SK-N-SH (cell line): ENCODE data around the gene GOLGA3. TPM values are rescaled to one million over a fixed set of nuclear protein-coding genes. Genes with fewer than 3 reads are reported as not detected.

Experiments used
- CTCF ChIA-PET: fragments of 300-600, 350-600 bp; formaldehyde crosslinking; extraction: SDS; loops from one replicate; lab custom pipeline; 2021; lab: Yijun Ruan, JAX
- POLR2A ChIA-PET: fragments of 350-600 bp; sonication (Branson Sonifier 250); formaldehyde crosslinking; extraction: SDS; loops from one replicate; lab custom pipeline; 2020; ENCODE audit warnings: antibody characterized with exemption, inconsistent platforms; lab: Yijun Ruan, JAX
- DNase-seq: peaks from one replicate; pipeline ENCODE4 v3.0.0; 2012
- H2AFZ ChIP-seq: fragments of 200-600 bp; sonication (generic); 2 replicates; pipeline ENCODE4 v1.8.1; 2016; ENCODE audit warnings: antibody characterized with exemption, mild to moderate bottlenecking, low read depth
- H3F3A ChIP-seq: fragments of 200-600 bp; sonication (generic); replicated peaks from 2 replicates; pipeline ENCODE3; 2016; ENCODE audit warnings: antibody characterized with exemption, mild to moderate bottlenecking; ENCODE audit not compliant: insufficient read depth
- H3K27ac ChIP-seq, 2 experiments: fragments of 200-500 bp in 1 of 2; fragments of 200-600 bp in 1 of 2; sonication (Bioruptor generic) in 1 of 2; sonication (generic), shearing (Covaris generic) in 1 of 2; 2 replicates each; pipeline versions ENCODE4 v1.5.1 to v1.6.1; 2014 to 2016; ENCODE audit warnings: low read depth in 2 of 2, inconsistent platforms in 1 of 2, low read length in 1 of 2, mild to moderate bottlenecking in 1 of 2, mixed read lengths in 1 of 2
- H3K27me3 ChIP-seq: fragments of 200-600 bp; sonication (generic), shearing (Covaris generic); 2 replicates; pipeline ENCODE4 v1.6.1; 2016; ENCODE audit warnings: mixed run types; ENCODE audit not compliant: insufficient read depth
- H3K36me3 ChIP-seq, 2 experiments: fragments of 200-500 bp in 1 of 2; fragments of 200-600 bp in 1 of 2; sonication (Bioruptor generic) in 1 of 2; sonication (generic) in 1 of 2; replicated peaks in 1 of 2; 2 replicates each; pipeline versions ENCODE3 to v1.5.1; 2014 to 2016; ENCODE audit warnings: low read length in 1 of 2, mild to moderate bottlenecking in 1 of 2; ENCODE audit not compliant: insufficient read depth in 2 of 2, control insufficient read depth in 1 of 2
- H3K4me1 ChIP-seq, 2 experiments: fragments of 200-500 bp in 1 of 2; fragments of 200-600 bp in 1 of 2; sonication (Bioruptor generic) in 1 of 2; sonication (generic), shearing (Covaris generic) in 1 of 2; 2 replicates each; pipeline versions ENCODE4 v1.5.1 to v1.6.1; 2014 to 2016; ENCODE audit warnings: low read depth in 1 of 2, low read length in 1 of 2, mixed run types in 1 of 2; ENCODE audit not compliant: insufficient read depth in 2 of 2, control insufficient read depth in 1 of 2
- H3K4me2 ChIP-seq: fragments of 200-600 bp; sonication (generic), shearing (Covaris generic); 2 replicates; pipeline ENCODE4 v1.6.1; 2017; ENCODE audit warnings: mixed run types
- H3K4me3 ChIP-seq, 2 experiments: fragments of 200-500 bp in 1 of 2; fragments of 200-600 bp in 1 of 2; sonication (Bioruptor generic) in 1 of 2; sonication (generic), shearing (Covaris generic) in 1 of 2; 2 replicates each; pipeline versions ENCODE4 v1.5.1 to v1.8.1; 2014 to 2016; ENCODE audit warnings: low read depth in 2 of 2, inconsistent platforms in 1 of 2, low read length in 1 of 2, mild to moderate bottlenecking in 1 of 2, mixed read lengths in 1 of 2, moderate library complexity in 1 of 2
- H3K79me2 ChIP-seq: fragments of 200-600 bp; sonication (generic); 2 replicates; pipeline ENCODE4 v1.8.1; 2017; ENCODE audit warnings: mild to moderate bottlenecking; ENCODE audit not compliant: insufficient read depth
- H3K9ac ChIP-seq: fragments of 200-600 bp; sonication (generic); 2 replicates; pipeline ENCODE4 v1.6.1; 2017; ENCODE audit warnings: mixed run types
- H3K9me2 ChIP-seq: fragments of 200-600 bp; sonication (generic); 2 replicates; pipeline ENCODE4 v1.6.1; 2017; ENCODE audit warnings: mixed run types
- H3K9me3 ChIP-seq: fragments of 200-600 bp; sonication (generic); 2 replicates; pipeline ENCODE4 v1.6.1; 2017; ENCODE audit warnings: mixed run types, mild to moderate bottlenecking, moderate library complexity
- H4K20me1 ChIP-seq: fragments of 200-600 bp; sonication (generic); 2 replicates; pipeline ENCODE4 v1.6.1; 2017; ENCODE audit warnings: mild to moderate bottlenecking, mixed run types; ENCODE audit not compliant: insufficient read depth
- ELF1 ChIP-seq: IDR thresholded peaks from 2 replicates; pipeline ENCODE4 v1.4.0; 2012
- EZH2phosphoT487 ChIP-seq: fragments of 200-600 bp; sonication (generic); IDR thresholded peaks from 2 replicates; pipeline ENCODE4 v1.6.1; 2017; ENCODE audit warnings: low read depth, mixed run types, mild to moderate bottlenecking, antibody characterized with exemption, moderate library complexity, borderline replicate concordance
- FOXM1 ChIP-seq: IDR thresholded peaks from 2 replicates; pipeline ENCODE4 v1.4.0; 2012; ENCODE audit warnings: low read depth, mild to moderate bottlenecking
- JUND ChIP-seq: IDR thresholded peaks from 2 replicates; pipeline ENCODE4 v1.4.0; 2012
- MEF2A ChIP-seq: IDR thresholded peaks from 2 replicates; pipeline ENCODE4 v1.4.0; 2012; ENCODE audit warnings: low read depth, borderline replicate concordance
- MXI1 ChIP-seq: IDR thresholded peaks from 2 replicates; pipeline ENCODE4 v1.6.1; 2012; ENCODE audit warnings: mild to moderate bottlenecking, low read depth, low read length, improper control_type of control experiment
- NRF1 ChIP-seq: IDR thresholded peaks from 2 replicates; pipeline ENCODE4 v1.6.1; 2012; ENCODE audit warnings: low read depth, mild to moderate bottlenecking, low read length
- RAD21 ChIP-seq: IDR thresholded peaks from 2 replicates; pipeline ENCODE4 v1.6.1; 2012; ENCODE audit warnings: mild to moderate bottlenecking, low read length
- RCOR1 ChIP-seq: fragments of 150-350 bp; IDR thresholded peaks from 2 replicates; pipeline ENCODE4 v1.6.1; 2017; ENCODE audit warnings: antibody characterized with exemption, low read length
- RFX5 ChIP-seq: IDR thresholded peaks from 2 replicates; pipeline ENCODE4 v1.6.1; 2012; ENCODE audit warnings: mild to moderate bottlenecking, improper control_type of control experiment, low read length
- RXRA ChIP-seq: IDR thresholded peaks from 2 replicates; pipeline ENCODE4 v1.4.0; 2012; ENCODE audit warnings: low read depth, mild to moderate bottlenecking, borderline replicate concordance
- SIN3A ChIP-seq: IDR thresholded peaks from 2 replicates; pipeline ENCODE4 v1.6.1; 2012; ENCODE audit warnings: low read depth, mild to moderate bottlenecking, low read length, moderate library complexity, borderline replicate concordance
- SMC3 ChIP-seq: IDR thresholded peaks from 2 replicates; pipeline ENCODE4 v1.6.1; 2012; ENCODE audit warnings: low read depth, low read length, improper control_type of control experiment
- TEAD4 ChIP-seq: IDR thresholded peaks from 2 replicates; pipeline ENCODE4 v1.4.0; 2012; ENCODE audit warnings: mild to moderate bottlenecking, borderline replicate concordance; ENCODE audit not compliant: insufficient read depth
- YY1 ChIP-seq: IDR thresholded peaks from 2 replicates; pipeline ENCODE4 v1.4.0; 2012; ENCODE audit warnings: low read depth, mild to moderate bottlenecking
- WGBS: methylation state at CpG from one replicate; pipeline ENCODE4 v1.1.6; 2017; ENCODE audit warnings: low lambda C conversion rate; 5-methylcytosine and 5-hydroxymethylcytosine counted together
- polyA plus RNA-seq, 3 experiments: library from polyadenylated mRNA; depleted of rRNA; stranded (reverse); fragments of >200 nt; gene quantifications; 2 replicates each; pipeline ENCODE4 v1.2.3, GENCODE V29; 2012
- TF ChIP-seq, protein P1 (sequence below): IDR thresholded peaks from 2 replicates; pipeline ENCODE4 v1.4.0; 2012; ENCODE audit warnings: low read depth, borderline replicate concordance
- TF ChIP-seq, protein P2 (sequence below): fragments of 200-600 bp; sonication (generic); IDR thresholded peaks from 2 replicates; pipeline ENCODE4 v1.6.1; 2017; ENCODE audit warnings: antibody characterized with exemption, mild to moderate bottlenecking, moderate library complexity
- TF ChIP-seq, protein P3 (sequence below): fragments of 150-350 bp; IDR thresholded peaks from 2 replicates; pipeline ENCODE4 v1.6.1; 2016; ENCODE audit warnings: mild to moderate bottlenecking, low read depth, low read length
- TF ChIP-seq, protein P4 (sequence below): IDR thresholded peaks from 2 replicates; pipeline ENCODE4; 2012
- TF ChIP-seq, protein P5 (sequence below): IDR thresholded peaks from 2 replicates; pipeline ENCODE4 v1.6.1; 2012; ENCODE audit warnings: mild to moderate bottlenecking, low read depth, low read length, moderate library complexity

The GOLGA3 gene
- polyA plus RNA-seq, 1 of the 3 experiments (the other 2 are of a cell fraction) = 16.9 TPM

DNA sequence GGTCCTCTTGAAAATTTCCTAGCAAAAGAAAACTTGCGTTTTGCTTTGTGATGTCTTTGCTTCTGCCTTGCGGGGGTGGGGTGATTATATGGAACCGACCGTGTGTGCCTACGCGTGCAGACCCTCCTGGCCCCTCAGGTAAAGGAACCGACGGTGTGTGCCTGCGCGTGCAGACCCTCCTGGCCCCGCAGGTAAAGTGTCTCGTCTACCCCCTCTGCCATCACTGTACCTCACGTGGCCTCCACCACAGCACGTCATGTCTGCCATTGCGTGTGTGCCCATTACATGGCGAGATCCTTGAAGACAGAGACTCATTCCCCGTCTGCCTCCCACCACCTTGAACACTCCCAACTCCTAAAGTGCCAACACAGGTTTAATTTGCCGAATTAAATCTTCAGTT lies 3.6 kb downstream of the GOLGA3 start (continued):
- TF ChIP-seq, protein P1, sequence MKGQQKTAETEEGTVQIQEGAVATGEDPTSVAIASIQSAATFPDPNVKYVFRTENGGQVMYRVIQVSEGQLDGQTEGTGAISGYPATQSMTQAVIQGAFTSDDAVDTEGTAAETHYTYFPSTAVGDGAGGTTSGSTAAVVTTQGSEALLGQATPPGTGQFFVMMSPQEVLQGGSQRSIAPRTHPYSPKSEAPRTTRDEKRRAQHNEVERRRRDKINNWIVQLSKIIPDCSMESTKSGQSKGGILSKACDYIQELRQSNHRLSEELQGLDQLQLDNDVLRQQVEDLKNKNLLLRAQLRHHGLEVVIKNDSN = no peak
- TF ChIP-seq NRF1 = no peak
- no peak for TF ChIP-seq EZH2phosphoT487
- TF ChIP-seq FOXM1 = no peak
- TF ChIP-seq RFX5 = no peak
- TF ChIP-seq, protein P2, sequence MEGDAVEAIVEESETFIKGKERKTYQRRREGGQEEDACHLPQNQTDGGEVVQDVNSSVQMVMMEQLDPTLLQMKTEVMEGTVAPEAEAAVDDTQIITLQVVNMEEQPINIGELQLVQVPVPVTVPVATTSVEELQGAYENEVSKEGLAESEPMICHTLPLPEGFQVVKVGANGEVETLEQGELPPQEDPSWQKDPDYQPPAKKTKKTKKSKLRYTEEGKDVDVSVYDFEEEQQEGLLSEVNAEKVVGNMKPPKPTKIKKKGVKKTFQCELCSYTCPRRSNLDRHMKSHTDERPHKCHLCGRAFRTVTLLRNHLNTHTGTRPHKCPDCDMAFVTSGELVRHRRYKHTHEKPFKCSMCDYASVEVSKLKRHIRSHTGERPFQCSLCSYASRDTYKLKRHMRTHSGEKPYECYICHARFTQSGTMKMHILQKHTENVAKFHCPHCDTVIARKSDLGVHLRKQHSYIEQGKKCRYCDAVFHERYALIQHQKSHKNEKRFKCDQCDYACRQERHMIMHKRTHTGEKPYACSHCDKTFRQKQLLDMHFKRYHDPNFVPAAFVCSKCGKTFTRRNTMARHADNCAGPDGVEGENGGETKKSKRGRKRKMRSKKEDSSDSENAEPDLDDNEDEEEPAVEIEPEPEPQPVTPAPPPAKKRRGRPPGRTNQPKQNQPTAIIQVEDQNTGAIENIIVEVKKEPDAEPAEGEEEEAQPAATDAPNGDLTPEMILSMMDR = no peak
- TF ChIP-seq, protein P3, sequence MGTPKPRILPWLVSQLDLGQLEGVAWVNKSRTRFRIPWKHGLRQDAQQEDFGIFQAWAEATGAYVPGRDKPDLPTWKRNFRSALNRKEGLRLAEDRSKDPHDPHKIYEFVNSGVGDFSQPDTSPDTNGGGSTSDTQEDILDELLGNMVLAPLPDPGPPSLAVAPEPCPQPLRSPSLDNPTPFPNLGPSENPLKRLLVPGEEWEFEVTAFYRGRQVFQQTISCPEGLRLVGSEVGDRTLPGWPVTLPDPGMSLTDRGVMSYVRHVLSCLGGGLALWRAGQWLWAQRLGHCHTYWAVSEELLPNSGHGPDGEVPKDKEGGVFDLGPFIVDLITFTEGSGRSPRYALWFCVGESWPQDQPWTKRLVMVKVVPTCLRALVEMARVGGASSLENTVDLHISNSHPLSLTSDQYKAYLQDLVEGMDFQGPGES = no peak
- no peak for TF ChIP-seq SIN3A
- TF ChIP-seq, all 33 proteins: peak for 0

DNA sequence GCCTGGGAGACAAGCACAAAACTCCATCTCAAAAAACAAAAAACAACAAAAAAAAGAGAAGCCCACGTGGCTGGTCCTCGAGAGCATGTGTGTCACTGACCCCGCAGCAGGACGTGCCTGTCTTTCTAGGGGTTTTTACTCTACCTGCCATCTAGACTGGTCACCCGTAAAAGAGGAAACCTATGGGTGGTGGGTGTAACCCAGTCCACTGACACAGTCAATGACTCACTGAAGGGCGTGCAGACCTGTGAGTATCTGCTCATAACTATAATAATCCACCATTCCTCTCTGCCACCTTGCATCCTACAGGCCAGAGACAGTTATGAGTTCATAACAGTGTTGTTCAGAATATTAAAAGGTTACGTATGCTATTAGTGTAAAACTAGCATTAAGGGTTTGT lies 4.6 kb downstream of the GOLGA3 start:
- no peak overlapping the region for H3K27ac ChIP-seq
- H2AFZ ChIP-seq = no peak overlapping the region
- H3F3A ChIP-seq = no peaks in the 10 kb centered on the region
- no peaks in the 10 kb centered on the region for H3K9me2 ChIP-seq
- no peak for DNase-seq
- peaks cover 57% of the 10 kb centered on the region for H4K20me1 ChIP-seq
- H3K9me3 ChIP-seq = no peaks in the 10 kb centered on the region
- peaks cover 8 to 12% of the 10 kb centered on the region in 2 experiments; a peak in 2 of 4 replicates for H3K4me1 ChIP-seq
- no peak overlapping the region for H3K4me2 ChIP-seq
- no peak overlapping the region for H3K9ac ChIP-seq
- ChIA-PET CTCF (no interaction called here), POLR2A (no interaction called here)
- no peak overlapping the region for H3K4me3 ChIP-seq
- H3K79me2 ChIP-seq = peaks cover 92% of the 10 kb centered on the region
- H3K27me3 ChIP-seq = no peaks in the 10 kb centered on the region
- H3K36me3 ChIP-seq = peaks cover 44 to 63% of the 10 kb centered on the region in 2 experiments
- 96% methylated on average over 7 of the region's 7 CpGs for WGBS
- TF ChIP-seq, protein P4, sequence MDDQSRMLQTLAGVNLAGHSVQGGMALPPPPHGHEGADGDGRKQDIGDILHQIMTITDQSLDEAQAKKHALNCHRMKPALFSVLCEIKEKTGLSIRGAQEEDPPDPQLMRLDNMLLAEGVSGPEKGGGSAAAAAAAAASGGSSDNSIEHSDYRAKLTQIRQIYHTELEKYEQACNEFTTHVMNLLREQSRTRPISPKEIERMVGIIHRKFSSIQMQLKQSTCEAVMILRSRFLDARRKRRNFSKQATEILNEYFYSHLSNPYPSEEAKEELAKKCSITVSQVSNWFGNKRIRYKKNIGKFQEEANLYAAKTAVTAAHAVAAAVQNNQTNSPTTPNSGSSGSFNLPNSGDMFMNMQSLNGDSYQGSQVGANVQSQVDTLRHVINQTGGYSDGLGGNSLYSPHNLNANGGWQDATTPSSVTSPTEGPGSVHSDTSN = no peak
- TF ChIP-seq TEAD4 (no peak), EZH2phosphoT487 (no peak), JUND (no peak), MEF2A (no peak), RAD21 (no peak), RCOR1 (no peak), SMC3 (no peak), RXRA (no peak), ELF1 (no peak), YY1 (no peak), MXI1 (no peak), FOXM1 (no peak)
- TF ChIP-seq, protein P2 = no peak
- TF ChIP-seq, protein P1 = no peak
- TF ChIP-seq, protein P5, sequence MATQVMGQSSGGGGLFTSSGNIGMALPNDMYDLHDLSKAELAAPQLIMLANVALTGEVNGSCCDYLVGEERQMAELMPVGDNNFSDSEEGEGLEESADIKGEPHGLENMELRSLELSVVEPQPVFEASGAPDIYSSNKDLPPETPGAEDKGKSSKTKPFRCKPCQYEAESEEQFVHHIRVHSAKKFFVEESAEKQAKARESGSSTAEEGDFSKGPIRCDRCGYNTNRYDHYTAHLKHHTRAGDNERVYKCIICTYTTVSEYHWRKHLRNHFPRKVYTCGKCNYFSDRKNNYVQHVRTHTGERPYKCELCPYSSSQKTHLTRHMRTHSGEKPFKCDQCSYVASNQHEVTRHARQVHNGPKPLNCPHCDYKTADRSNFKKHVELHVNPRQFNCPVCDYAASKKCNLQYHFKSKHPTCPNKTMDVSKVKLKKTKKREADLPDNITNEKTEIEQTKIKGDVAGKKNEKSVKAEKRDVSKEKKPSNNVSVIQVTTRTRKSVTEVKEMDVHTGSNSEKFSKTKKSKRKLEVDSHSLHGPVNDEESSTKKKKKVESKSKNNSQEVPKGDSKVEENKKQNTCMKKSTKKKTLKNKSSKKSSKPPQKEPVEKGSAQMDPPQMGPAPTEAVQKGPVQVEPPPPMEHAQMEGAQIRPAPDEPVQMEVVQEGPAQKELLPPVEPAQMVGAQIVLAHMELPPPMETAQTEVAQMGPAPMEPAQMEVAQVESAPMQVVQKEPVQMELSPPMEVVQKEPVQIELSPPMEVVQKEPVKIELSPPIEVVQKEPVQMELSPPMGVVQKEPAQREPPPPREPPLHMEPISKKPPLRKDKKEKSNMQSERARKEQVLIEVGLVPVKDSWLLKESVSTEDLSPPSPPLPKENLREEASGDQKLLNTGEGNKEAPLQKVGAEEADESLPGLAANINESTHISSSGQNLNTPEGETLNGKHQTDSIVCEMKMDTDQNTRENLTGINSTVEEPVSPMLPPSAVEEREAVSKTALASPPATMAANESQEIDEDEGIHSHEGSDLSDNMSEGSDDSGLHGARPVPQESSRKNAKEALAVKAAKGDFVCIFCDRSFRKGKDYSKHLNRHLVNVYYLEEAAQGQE = no peak
